DMS 273 (cell line): Measurements from ENCODE around the gene ALKBH7.
A peak's percentile ranks its signal among the peaks of the same experiment; 100 is the strongest.
"Not testable (repeated sequence)": the region's sequence is repeated elsewhere in the genome, so short reads cannot be mapped to it uniquely, and the experiment has no call there.

ENCODE experiments used
- DNase-seq: peaks from one replicate; lab custom pipeline; 2025; ENCODE audit not compliant: unreplicated experiment; lab: John Stamatoyannopoulos, UW

ALKBH7 gene

GRCh38 chr19:6400062-6400944 lies 27.7 kb downstream of the ALKBH7 start:
- not testable (repeated sequence) for DNase-seq

- DNase-seq = no peak
These were observed 29.5 kb downstream of the ALKBH7 start for GRCh38 chr19:6402058-6402457.

DNA sequence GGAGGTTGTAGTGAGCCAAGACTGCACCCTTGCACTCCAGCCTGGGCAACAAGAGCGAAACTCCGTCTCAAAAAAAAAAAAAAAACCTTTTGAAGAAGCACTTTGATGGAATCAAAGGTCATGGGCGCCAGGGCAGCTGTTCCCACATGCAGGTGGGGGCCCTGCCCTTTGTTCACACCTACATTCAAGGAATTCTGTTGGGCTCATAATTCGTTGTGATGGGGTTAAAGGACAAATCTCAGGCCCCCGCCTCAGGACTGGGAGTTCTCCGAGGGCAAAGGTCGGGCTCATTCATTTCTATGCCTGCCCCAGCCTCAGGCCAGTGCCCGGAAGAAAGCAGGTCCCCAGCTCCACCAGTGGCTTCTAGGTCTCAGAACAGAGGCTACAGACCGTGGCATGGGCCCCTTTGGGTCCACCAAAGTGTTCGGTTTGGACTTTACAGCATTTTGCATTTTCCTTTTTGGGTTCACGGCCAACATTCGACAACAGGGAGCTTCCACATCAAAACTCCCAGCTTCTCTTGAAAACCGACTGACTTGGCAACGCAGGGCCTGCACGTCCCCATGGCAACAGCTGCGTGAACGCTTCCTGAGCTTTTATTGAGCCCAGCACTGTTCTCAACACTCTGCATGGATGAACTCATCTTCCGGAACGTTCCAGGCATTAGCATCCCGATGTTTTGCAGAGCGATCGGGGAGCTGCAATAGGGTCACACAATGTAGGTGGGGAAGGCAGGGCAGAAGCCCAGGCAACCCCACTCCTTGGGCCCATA lies 30.4 kb downstream of the ALKBH7 start:
- DNase-seq = peak; percentile 25

DNA sequence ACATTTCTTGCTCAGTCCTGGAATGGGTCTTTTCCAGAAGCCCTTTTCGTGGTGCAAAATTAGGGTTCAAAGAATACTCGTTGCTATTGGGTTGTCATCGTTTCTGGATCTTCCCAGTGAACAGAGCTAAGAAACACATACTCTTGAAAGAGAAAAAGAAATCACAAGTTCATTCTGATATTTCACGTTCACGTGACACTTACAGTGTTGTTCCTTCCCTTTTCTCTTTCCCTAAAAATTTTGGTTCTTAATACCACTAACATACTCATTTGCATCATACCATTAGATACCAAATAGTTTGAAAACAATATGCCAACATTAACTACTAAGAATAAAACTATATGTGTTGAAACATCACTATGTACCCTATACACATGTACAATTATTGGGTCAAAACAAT lies 33.8 kb downstream of the ALKBH7 start:
- no peak for DNase-seq

GRCh38 chr19:6409346-6409745 lies 36.8 kb downstream of the ALKBH7 start:
- no peak for DNase-seq

- peak; percentile 55 for DNase-seq
These were observed 39.5 kb downstream of the ALKBH7 start for GRCh38 chr19:6412061-6412446.

DNA sequence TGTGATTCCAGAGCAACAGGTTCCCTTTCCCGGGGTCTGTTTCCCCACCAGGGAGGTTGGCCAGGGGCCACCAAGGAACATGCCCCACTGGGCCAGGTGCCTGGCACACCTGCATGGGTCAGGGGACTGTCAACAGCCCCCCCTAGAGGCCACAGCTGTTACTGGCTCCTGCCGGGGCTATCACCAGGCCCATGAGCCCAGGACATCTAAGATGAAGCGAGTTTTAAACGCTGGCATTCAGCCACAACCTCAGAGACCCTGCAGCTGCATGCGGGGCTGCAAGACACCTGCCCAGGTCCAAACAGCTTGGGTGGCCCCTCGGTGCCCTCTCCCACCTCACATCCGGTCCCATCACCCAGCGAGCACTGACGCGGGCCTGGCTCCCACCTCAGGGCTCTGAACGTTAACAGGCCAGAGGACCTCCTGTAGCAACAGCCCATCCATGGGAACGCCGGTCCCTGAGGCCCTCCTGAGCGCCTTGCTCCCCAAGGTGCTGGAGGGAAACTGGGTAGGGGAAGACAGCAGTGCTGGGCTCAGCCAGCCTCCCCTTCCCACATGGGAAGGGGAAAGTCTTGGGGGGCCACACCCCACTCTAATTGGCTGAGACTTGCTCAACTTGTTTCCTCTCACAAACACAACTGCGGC lies 40.0 kb downstream of the ALKBH7 start:
- DNase-seq = peak; percentile 76

DNA sequence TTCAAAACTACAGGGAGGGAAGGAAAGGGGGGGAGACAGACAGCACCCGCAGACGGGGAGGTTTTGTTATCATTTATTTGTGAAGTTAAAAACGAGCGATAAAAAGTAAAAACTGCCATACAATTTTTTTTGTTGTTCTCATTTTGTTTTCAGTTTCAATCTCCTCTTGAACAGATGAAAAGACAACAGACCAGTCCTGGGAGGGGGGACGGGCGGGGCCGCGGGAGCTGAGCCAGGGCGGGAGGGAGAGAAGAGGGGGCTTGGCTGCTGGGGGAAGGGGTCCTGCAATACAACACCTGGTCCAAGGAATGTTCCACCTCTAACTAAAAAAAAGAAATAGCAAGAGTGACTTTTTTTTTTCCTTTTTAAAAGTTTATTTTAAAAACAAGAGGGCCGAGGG lies 40.7 kb downstream of the ALKBH7 start:
- no peak for DNase-seq

DNA sequence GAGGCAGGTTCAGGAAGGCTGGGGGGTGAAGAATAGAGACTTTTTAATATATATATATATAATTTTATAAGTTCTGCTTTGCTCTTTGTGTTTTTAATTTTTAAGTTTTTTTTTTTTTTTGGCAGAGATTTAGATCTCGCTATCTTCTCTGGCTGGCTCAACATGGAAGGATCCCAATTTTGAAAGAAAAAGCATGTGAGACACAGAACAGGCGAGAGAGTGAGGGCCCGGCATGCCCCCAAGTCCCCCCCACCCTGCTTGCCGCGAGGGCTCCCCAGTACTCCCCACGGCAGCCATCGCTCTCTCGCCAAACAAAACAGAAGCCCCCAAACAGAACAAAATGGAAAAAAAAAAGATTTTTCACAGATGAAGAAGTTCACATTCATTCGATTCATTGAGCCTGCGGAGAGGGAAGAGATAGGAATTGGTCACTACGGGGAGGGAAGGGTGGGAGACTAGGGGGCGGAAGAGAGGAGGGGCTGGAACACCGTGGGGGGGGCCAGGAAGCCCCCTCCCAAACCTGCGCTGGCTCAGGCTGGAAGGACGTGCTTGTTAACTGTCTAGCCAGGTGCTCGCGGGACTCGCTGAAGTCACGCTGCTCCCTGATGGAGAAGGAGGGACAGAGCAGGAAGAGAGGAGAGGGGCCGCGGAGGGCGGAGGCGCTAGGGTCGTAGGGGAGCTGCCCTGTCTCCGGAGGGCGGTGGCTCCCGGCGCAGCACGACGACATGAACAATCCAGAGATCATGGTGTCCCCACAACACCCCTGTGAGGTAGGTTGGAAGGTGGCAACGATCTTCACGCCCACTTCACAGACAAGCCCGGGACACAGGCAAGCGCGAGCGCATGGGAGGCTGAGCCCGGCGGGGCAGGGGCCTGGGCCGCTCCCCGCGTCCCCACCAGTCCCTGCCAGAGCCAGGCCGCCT lies 41.4 kb downstream of the ALKBH7 start:
- no peak for DNase-seq

GRCh38 chr19:6414793-6415590 lies 42.4 kb downstream of the ALKBH7 start:
- no peak for DNase-seq

DNA sequence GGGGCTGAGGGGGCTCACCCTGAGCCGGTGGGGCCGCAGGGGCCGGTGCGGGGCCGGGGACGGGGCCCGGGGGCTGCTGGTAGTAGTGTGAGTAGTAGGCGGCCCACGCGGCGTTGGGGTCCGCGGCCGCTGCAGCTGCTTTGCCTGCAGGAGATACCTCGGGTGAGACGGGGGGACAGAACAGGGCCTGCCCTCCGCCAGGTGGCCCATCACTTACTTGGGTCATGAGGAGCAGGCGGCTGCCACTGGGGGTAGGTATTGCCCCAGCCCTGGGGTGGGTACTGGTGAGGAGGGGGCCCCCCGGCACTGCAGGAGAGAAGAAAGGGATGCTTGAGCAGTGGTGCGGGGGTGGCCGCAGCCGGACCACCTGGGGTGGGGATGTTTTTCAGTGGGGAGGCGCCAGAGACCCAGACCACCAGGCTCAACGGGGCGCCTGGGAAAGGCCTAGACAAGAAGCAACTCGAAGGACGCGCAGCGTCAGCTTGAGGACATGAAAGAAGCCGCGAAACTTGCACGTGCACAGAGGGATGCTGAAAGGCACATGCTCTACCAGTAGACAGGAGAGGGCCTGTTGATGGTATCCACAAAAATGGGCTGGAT lies 43.1 kb downstream of the ALKBH7 start:
- DNase-seq = no peak

- DNase-seq = no peak
These were observed 44.2 kb downstream of the ALKBH7 start for GRCh38 chr19:6416658-6417405.

- DNase-seq = no peak
These were observed 45.3 kb downstream of the ALKBH7 start for GRCh38 chr19:6417713-6418561.

GRCh38 chr19:6418562-6418932 lies 46.0 kb downstream of the ALKBH7 start:
- DNase-seq = no peak

GRCh38 chr19:6421075-6422014 lies 48.8 kb downstream of the ALKBH7 start:
- DNase-seq = no peak

- DNase-seq = peak; percentile 77
These were observed 51.1 kb downstream of the ALKBH7 start for GRCh38 chr19:6423499-6424194.
